NT2/D1 (cell line): ENCODE data around the gene SLC9A9.

Experiments used
- DNase-seq: peaks from one replicate; pipeline ENCODE4 v3.0.0-alpha.2; 2011; ENCODE audit warnings: low read depth, low spot score
- H3K27me3 ChIP-seq: 2 replicates; pipeline ENCODE4 v1.6.0; 2011; ENCODE audit warnings: mild to moderate bottlenecking; ENCODE audit not compliant: insufficient read length, insufficient read depth
- H3K36me3 ChIP-seq: 2 replicates; pipeline ENCODE4 v1.6.1; 2011; ENCODE audit warnings: mild to moderate bottlenecking, low read length, mixed read lengths; ENCODE audit not compliant: insufficient read depth, insufficient read length
- H3K4me1 ChIP-seq: 2 replicates; pipeline ENCODE4 v1.5.1; 2011; ENCODE audit not compliant: insufficient read depth, insufficient read length
- H3K4me3 ChIP-seq: 2 replicates; pipeline ENCODE4 v1.5.1; 2011; ENCODE audit warnings: low read depth; ENCODE audit not compliant: insufficient read length
- H3K9ac ChIP-seq: 2 replicates; pipeline ENCODE4 v1.6.0; 2011; ENCODE audit warnings: low read depth; ENCODE audit not compliant: insufficient read length
- H3K9me3 ChIP-seq: 2 replicates; pipeline ENCODE4 v1.5.1; 2011; ENCODE audit warnings: mild to moderate bottlenecking, low read length; ENCODE audit not compliant: insufficient read depth
- SUZ12 ChIP-seq: IDR thresholded peaks from 2 replicates; pipeline ENCODE4 v1.6.1; 2011; ENCODE audit not compliant: insufficient read length, insufficient read depth; ENCODE audit errors: extremely low read depth
- YY1 ChIP-seq: IDR thresholded peaks from 2 replicates; pipeline ENCODE4 v1.6.1; 2011; ENCODE audit not compliant: insufficient read length, insufficient read depth
- ZNF274 ChIP-seq: IDR thresholded peaks from 2 replicates; pipeline ENCODE4 v1.6.1; 2011; ENCODE audit warnings: mild to moderate bottlenecking, low read depth, low read length

SLC9A9 gene

GRCh38 chr3:143843587-143843986 lies 4.7 kb downstream of the SLC9A9 start:
- TF ChIP-seq ZNF274, result no peak
- TF ChIP-seq SUZ12, result no peak
- no peak for TF ChIP-seq YY1
- Histone ChIP-seq H3K9me3 (no peaks in the 10 kb centered on the region), H3K4me1 (peaks cover 2% of the 10 kb centered on the region), H3K27me3 (no peaks in the 10 kb centered on the region), H3K4me3 (no peak overlapping the region), H3K9ac (no peak overlapping the region), H3K36me3 (no peaks in the 10 kb centered on the region)
- DNase-seq, result no peak

DNA sequence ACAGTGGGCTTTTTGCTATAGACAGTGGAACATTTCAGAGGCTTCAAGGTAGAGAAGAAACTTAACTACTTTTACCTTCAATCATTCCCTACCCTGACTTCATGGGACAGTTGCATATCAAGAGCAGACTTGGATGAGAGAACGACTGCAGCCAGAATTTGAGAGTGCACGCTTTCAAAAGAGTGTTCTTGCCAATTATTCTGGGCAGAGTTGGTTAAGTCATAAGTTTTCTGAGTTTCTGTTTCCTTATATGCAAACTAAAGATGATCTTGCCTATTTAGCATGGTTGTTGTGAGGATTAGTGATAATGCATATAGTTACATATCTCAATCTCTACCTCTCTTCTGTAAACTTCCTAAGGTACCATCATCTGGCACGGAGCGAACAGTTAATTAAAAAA lies 7.6 kb downstream of the SLC9A9 start:
- no peak for DNase-seq
- no peak overlapping the region for H3K4me3 ChIP-seq
- TF ChIP-seq ZNF274 (no peak), YY1 (no peak)
- no peaks in the 10 kb centered on the region for H3K4me1 ChIP-seq
- no peaks in the 10 kb centered on the region for H3K9me3 ChIP-seq
- no peaks in the 10 kb centered on the region for H3K36me3 ChIP-seq
- no peak overlapping the region for H3K9ac ChIP-seq
- H3K27me3 ChIP-seq, result no peaks in the 10 kb centered on the region

- peak; percentile 8 for DNase-seq
- H3K36me3 ChIP-seq, result no peaks in the 10 kb centered on the region
- H3K9me3 ChIP-seq, result no peaks in the 10 kb centered on the region
- no peak overlapping the region for H3K9ac ChIP-seq
- TF ChIP-seq YY1 (no peak), ZNF274 (no peak), SUZ12 (no peak)
- no peaks in the 10 kb centered on the region for H3K27me3 ChIP-seq
- H3K4me3 ChIP-seq, result no peak overlapping the region
- H3K4me1 ChIP-seq, result no peaks in the 10 kb centered on the region
Measured at GRCh38 chr3:143839980-143840379, 8.3 kb downstream of the SLC9A9 start.

DNA sequence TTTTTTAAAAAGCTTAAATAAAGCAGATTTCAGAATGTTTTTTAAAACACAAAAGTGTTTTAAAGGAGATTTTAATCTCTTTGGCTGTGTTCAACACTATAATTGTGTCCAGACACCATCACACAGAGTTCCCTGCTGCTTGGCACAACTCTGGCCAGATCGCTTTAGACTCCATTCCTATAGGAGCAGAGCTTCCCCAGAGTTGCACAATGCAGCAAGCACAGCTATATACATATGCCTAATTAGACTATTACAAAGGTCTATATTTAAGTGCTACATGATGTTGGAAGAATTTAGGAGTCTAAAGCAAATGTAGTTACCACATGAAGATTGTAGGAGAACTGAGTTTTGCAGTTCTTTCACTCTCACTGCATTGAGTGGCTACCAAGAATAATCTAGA lies 11.2 kb downstream of the SLC9A9 start:
- Histone ChIP-seq H3K4me1 (no peaks in the 10 kb centered on the region), H3K9me3 (no peaks in the 10 kb centered on the region), H3K9ac (no peak overlapping the region), H3K27me3 (no peaks in the 10 kb centered on the region), H3K4me3 (no peak overlapping the region), H3K36me3 (no peaks in the 10 kb centered on the region)
- no peak for DNase-seq
- TF ChIP-seq ZNF274, result no peak
- TF ChIP-seq SUZ12, result no peak
- TF ChIP-seq YY1, result no peak

GRCh38 chr3:143835312-143835711 lies 13.0 kb downstream of the SLC9A9 start:
- Histone ChIP-seq H3K9ac (no peak overlapping the region), H3K4me1 (no peaks in the 10 kb centered on the region), H3K9me3 (no peaks in the 10 kb centered on the region), H3K27me3 (no peaks in the 10 kb centered on the region), H3K36me3 (no peaks in the 10 kb centered on the region), H3K4me3 (no peak overlapping the region)
- no peak for DNase-seq
- TF ChIP-seq ZNF274, result no peak

GRCh38 chr3:143832433-143832832 lies 15.8 kb downstream of the SLC9A9 start:
- TF ChIP-seq SUZ12 (no peak), YY1 (no peak), ZNF274 (no peak)
- no peak overlapping the region for H3K4me3 ChIP-seq
- H3K36me3 ChIP-seq, result no peaks in the 10 kb centered on the region
- DNase-seq, result no peak
- no peaks in the 10 kb centered on the region for H3K27me3 ChIP-seq
- no peaks in the 10 kb centered on the region for H3K4me1 ChIP-seq
- no peaks in the 10 kb centered on the region for H3K9me3 ChIP-seq
- H3K9ac ChIP-seq, result no peak overlapping the region

DNA sequence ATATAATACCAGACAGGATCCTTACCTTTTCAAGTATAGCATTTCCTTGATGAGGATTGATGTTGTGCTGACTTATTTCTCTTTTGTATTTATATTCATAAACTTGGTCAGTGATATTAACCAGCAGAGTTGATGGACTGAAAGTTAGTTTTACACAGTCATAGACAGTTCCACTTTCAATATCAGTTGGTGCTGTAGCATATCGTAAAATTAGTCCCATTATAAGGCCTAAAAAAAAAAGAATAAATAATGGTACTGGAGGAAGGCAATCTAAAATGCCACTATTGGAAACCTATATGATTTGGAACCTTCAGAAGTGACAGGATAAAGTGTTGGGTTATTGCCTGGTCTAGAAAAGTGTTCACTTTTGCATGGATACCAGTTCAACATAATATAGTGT lies 16.3 kb downstream of the SLC9A9 start:
- DNase-seq, result no peak
- TF ChIP-seq SUZ12 (no peak), YY1 (no peak)
- Histone ChIP-seq H3K9me3 (no peaks in the 10 kb centered on the region), H3K36me3 (no peaks in the 10 kb centered on the region), H3K27me3 (no peaks in the 10 kb centered on the region), H3K4me1 (no peaks in the 10 kb centered on the region), H3K4me3 (no peak overlapping the region), H3K9ac (no peak overlapping the region)

GRCh38 chr3:143831208-143831607 lies 17.1 kb downstream of the SLC9A9 start:
- DNase-seq, result no peak
- Histone ChIP-seq H3K9ac (no peak overlapping the region), H3K27me3 (no peaks in the 10 kb centered on the region), H3K4me1 (no peaks in the 10 kb centered on the region), H3K4me3 (no peak overlapping the region), H3K36me3 (no peaks in the 10 kb centered on the region), H3K9me3 (no peaks in the 10 kb centered on the region)
- no peak for TF ChIP-seq SUZ12
- TF ChIP-seq ZNF274, result no peak
- TF ChIP-seq YY1, result no peak
